HG02852 (cell line): ENCODE measurements around the gene PRICKLE2.
A peak's percentile ranks its signal among the peaks of the same experiment; 100 is the strongest.

Source experiments
- ATAC-seq: cut with Tn5 transposase; IDR thresholded peaks from one replicate; pipeline ENCODE4 v1.9.1; 2021; ENCODE audit warnings: mild to moderate bottlenecking, moderate library complexity; ENCODE audit not compliant: unreplicated experiment

PRICKLE2 gene, protein sequence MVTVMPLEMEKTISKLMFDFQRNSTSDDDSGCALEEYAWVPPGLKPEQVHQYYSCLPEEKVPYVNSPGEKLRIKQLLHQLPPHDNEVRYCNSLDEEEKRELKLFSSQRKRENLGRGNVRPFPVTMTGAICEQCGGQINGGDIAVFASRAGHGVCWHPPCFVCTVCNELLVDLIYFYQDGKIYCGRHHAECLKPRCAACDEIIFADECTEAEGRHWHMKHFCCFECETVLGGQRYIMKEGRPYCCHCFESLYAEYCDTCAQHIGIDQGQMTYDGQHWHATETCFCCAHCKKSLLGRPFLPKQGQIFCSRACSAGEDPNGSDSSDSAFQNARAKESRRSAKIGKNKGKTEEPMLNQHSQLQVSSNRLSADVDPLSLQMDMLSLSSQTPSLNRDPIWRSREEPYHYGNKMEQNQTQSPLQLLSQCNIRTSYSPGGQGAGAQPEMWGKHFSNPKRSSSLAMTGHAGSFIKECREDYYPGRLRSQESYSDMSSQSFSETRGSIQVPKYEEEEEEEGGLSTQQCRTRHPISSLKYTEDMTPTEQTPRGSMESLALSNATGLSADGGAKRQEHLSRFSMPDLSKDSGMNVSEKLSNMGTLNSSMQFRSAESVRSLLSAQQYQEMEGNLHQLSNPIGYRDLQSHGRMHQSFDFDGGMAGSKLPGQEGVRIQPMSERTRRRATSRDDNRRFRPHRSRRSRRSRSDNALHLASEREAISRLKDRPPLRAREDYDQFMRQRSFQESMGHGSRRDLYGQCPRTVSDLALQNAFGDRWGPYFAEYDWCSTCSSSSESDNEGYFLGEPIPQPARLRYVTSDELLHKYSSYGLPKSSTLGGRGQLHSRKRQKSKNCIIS

DNA sequence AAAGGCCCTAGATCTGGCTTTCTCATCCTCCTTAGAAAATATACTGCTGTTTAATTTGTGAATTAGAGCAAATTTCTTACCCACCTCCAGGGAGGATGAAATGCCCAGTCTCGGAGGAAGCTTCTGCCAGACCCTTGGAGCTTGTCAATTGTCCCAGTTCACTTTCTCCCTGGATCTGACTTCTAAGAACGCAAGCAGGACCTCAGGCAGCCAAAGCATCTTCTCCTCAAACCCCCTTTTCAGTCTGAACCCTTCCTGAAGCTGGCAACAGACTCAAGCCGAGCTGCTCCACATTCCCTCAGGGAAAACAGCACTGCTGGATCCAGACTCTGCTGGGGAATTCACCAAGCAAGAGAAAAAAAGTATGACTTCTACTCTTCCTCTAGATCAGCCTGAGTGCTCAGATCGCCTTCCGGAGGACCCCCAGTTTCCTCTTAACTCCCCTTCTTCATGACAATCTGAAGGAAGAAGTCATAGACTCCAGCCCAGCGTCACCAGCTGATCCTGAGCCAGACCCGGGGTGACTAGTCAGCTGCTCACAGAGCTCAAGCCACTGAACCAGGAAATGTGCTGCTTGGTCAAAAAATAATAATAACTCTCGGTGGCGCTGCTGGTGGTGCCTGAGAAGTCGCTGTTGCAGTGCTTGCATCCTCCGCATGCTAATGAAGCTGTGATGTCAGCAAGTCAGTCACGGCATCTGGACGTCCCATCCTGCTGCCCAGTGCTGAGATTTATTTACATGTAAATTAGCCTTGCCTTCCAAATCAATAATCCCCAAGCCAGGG is at the start of gene PRICKLE2:
PRICKLE2 (minus strand) TSS at position 641 of the 785 bp plus-strand sequence. CDS start 26,539 bp downstream, outside the sequence.
- peak; percentile 90 for ATAC-seq

DNA sequence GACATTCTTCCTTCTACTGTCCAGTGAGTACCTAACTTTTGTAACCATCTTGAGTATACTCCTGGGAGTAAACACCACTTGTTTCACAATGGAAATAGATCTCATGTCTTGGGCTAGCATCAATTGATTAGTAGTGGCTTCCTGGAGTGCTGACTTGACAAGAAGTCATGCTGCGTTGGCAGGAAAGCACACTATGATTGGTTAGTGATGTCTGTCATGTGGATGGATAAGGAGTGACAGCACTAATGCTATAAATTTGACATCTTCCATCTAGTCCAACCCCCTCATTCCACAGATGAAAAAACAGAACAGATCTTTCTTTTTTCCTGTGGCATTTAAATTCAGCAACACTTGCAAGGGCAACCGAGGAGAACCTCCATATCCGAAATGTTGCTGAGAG is 47.6 kb upstream of the PRICKLE2 start:
- no peak for ATAC-seq

DNA sequence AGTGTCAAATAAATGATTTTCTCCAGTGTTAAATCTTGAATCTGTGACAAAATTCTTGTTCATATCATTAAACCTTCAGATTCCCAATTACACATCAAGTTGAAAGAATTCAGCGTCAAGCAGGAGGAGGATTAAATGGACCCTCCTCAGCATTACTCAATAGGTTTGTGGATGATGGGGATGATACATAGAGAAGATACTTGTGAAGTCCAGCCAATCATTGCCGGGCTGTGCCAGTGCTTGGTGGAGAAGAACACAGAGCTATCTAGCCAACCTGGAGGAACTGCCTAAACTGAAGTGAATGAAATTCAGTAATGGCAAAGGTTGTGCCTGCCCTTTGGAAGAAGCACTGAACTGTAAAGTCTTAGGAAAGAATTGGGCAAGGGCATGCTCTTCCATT is 47.0 kb upstream of the PRICKLE2 start:
- no peak for ATAC-seq

DNA sequence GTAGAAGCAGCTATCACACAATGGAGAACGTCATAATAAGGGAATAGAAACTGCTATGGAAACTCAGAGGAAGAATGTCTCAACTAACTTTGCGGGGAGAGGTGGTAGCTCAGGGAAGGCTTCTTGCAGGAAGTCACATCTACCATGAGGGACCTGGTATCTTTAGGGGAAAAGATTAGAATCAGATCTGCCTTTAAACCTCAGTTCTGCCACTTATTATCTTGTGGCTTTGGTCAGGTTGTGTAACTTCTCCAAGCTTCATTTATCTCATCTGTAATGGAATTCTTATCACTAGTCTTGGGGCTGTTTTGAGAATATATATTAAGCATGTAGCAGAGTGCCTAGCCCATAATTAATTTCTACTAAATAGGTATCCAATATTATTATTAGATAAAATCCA is 46.4 kb upstream of the PRICKLE2 start:
- no peak for ATAC-seq

DNA sequence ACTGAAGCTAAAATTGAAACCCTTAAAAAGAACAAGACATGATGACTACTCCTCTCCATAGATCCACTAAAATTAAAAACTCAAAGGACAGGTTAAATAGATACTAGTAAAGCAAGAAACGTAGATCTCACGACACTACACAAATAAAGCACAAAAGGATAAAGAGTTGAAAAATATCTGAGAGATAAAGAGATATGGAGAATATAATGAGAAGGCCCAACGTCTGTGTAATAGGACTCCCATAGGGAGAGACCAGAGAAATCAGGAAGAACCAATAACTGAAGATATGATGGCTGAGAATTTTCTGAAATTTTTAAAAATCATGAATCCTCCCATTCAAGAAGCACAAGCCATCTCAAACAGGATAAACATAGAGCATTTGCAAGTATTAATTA is 45.6 kb upstream of the PRICKLE2 start:
- ATAC-seq = no peak

DNA sequence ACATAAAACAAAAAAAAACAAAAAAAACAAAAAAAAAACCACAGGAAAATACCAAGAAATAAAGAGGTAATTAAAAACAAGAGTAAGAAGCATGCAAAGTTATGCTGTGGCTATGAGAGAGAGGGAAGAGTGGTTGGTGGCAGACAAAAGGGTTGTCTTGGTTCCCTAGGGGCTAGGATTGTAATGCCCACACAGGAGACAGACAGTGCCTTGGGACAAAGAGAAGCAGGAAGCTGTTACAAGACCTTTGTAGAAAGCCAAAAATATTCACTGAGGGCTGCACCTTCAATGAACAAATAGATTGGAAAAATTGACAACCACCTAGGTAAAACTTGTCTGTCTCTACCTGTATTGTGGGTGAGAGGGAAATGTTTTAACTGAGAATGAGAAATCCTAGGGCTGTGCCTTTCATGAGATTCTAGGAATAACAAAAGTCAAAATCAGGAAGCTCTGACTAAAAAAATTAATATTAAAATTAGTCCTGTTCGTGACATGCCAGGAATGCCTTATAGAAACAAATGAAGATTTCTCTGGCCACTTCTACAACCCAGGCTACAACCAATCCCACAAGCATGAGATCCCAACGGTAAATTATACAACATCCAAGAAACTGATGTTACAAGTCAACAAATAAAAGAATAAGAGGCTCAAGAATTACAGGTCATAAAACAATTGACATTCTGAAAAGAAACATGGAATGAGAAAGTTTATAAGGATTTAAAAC is 45.0 kb upstream of the PRICKLE2 start:
- no peak for ATAC-seq

DNA sequence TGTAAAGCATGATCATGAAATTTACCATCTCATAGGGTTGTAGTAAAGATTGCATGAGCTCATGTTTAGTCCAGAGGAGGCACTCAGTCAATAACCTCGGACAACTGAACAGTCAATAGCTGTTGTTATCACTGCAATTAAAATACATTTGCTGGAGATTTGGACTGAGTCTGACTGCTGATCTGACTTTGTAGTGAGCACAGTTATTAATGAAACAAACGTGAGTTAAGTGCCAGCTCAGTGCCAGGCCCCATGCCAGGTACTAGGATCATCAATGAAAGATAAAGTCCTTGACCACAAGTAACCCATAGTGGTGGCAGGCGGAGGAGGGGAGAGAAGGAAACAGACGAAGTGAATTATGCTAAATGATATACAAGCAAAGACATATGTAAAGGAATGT is 43.7 kb upstream of the PRICKLE2 start:
- ATAC-seq = no peak

DNA sequence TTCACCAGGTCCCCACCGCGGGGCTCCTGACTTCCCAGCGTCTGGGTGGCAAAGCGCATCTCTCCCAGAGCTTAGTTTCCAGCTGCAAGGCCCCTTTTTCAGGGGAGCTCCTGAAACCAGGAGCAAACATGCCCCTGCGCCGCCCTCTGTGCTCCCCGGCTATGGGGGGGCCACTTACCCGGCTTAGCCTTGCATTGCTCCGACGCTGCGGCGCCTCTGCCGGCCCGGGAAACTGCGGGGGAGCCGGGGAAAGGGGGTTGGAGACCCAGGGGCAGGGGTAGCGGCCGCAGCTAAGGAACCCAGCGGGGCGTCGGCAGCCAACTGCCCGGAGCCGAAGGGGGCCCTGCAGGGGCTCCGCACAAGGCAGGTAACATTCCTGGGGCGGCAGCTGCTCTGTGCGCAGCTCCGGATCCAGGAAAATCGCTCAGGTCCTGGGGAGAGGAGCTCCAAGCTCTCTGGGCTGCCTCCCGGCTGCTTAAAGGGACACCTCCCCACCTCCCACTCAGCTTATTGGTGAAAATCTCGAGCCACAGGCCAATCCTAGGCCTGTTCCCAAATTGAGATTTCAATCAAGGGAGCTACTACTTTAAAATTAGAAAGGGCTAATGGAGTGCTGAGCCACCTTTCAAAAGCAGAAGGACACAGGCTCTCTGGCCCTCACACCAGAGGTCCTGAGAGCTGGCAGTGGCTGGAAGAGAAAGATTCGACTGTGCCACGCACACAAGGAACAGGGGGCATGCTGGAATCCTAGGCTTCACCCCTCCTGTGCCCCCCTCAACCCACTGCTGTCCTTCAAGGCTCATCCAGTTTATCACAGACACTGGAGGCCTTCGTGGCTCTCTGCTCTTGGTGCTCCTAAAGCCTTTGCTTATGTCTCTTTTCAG is 42.7 kb upstream of the PRICKLE2 start:
- no peak for ATAC-seq

DNA sequence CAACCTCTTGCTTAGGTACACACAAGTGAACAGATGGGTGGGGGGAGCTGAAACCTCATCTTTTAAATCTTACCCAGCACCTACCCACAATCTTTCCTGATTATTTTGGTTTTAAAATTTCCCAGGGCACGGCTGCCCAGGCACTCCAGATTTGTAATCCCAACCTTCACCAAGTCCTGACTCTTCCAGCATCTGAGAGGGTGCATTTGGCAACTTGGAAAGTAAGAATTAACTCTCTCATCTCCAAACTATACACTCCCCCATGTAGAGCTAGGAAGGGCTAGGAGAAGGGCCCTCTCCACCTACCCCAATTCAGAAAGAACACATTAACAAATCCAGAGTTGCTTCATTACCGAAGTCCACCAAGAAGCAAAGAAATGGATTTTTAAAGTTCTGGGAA is 41.7 kb upstream of the PRICKLE2 start:
- no peak for ATAC-seq

DNA sequence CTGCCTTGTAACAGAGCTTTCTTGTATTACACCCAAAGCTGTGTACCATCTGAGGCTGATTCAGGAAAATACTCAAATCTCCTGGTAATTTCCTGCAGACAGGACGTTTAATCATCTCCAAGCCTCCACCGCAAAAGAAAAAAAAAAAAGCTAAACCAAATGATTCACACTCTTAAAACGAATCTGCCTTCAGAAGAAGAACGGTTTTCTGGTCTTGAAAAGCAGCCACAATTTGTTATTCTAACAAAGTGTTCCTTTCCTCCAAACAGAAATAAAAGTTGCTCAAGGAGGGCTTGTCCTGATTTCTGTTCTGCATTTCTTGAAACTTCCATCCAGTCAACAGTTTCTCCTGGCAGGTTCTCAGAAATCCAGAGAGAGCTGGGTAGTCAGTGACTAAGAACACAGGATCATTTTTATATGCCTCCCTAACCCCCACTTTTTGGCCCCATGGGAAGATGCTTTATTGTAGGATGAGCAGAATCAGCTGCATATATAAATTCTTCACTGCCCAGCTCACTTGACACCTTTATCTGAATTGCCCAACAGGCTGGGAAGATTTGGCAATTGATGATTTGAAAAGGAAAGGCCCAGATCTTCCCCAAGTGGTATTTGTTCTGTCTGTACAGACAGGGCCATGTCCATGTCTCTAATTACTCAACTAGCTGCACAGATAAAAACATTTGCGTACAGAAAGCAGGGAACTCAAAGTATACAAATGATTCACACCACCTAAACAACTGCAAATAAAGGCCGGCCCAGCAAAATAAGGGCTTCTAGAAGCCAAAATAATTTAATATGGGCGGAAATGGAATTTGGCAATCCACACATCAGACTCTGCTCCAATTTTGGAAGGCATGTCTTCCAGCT is 41.0 kb upstream of the PRICKLE2 start:
- no peak for ATAC-seq

DNA sequence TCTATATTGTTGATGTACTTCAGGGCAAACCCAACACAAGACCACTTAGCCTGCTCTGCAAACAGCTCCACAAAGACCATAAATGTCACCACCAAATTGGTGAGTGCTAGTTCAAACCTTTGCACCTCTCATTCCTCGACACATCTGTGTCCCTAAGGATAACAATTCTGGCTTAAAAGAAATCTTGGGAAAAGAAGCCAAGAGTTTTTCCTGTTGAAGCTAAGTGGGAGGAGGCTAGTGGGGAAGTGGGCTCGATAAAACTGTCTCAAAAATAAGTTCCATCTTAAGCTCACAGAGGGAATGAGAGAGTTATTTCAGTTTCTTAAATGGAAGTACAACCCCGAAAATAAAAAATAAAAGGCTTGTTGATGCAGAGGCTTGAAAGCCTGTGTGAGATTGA is 40.4 kb upstream of the PRICKLE2 start:
- ATAC-seq = no peak

DNA sequence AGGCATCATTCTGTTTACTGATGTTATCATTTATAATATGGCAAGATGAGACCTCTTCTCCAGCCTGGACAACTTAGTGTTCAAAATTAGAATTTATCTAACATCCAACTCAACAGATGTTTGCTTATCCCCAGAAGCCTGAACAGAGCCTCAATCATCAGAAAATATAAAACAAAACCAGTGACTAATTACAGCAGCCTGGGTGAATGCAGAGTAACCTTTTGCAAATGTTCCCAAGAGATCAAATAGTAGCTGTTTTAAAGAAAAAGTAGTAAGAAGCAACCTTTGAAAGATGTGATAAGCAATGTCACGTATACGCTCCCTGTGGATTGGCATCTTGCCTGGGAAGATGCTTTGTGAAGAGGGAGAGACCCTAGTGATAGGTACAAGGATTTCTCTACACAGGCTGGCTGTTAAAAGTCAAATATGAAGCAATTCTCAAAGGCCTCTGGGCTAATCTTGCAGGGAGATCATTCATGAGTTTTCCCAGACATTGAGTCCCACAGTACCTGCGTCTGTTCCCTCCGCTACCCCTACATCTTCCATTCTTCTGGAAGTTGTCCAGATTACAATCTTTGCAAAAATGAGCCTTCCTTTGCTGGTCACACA is 39.3 kb upstream of the PRICKLE2 start:
- ATAC-seq = no peak

DNA sequence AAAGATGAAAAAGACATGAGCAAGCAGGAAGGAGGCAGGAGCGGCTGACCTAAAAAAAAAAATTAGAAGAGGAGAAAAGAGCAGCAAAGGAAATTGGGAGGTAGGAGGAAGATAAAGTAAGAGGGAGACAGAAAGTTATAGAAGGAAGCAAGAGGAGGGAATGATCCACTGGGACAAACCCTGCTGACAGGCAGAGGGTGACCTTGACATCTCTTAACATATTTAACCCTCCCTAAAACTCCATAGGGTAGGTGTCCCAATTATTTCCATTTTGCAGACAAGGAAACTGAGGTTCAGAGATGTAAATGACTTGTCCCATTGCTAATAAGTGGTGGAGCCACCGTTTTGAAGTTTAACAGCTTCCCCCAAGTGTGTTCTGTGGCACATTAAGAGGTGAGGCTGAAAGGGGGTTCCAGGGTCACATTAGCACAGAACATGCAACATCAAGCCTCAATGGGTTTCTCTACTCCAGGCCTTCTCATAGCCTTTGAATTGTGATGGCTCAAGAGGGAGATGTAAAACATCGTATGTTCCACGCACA is 37.4 kb upstream of the PRICKLE2 start:
- no peak for ATAC-seq

DNA sequence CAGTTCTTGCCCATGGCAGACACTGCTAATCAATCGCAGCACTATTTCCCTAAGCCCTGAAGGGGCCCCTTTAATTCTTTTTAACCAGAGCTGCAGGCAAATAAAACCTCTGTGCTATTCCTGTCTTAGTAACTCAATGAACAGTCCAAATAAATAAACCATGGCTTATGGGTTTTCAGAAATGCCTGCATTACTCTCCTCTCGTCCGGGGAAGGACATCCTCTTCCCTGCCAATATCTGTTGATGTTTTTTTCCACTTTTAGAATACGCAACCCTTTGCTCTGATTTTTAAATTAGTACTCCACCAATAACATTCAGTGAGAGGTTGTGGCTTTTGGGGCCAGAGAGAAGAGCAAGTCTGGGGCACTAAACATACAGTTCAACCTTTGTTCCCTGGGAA is 35.2 kb upstream of the PRICKLE2 start:
- ATAC-seq = no peak

DNA sequence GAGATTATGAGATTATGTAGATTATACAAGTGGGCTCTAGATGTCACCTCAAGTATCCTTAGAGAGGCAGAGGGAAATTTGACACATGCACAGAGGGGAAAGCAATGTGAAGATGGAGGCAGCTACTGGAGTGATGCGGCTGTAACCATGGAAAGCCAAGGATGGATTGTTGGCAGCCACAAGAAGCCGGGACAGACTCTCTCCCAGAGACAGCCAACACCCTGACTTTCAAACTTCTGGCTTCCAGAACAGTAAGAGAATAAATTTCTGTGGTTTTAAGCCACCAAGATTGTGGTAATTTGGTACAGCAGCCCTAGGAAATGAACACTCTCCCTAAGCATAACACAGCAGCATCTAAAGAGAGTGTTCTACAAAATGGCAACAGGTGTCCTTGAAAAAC is 34.4 kb upstream of the PRICKLE2 start:
- ATAC-seq = no peak

DNA sequence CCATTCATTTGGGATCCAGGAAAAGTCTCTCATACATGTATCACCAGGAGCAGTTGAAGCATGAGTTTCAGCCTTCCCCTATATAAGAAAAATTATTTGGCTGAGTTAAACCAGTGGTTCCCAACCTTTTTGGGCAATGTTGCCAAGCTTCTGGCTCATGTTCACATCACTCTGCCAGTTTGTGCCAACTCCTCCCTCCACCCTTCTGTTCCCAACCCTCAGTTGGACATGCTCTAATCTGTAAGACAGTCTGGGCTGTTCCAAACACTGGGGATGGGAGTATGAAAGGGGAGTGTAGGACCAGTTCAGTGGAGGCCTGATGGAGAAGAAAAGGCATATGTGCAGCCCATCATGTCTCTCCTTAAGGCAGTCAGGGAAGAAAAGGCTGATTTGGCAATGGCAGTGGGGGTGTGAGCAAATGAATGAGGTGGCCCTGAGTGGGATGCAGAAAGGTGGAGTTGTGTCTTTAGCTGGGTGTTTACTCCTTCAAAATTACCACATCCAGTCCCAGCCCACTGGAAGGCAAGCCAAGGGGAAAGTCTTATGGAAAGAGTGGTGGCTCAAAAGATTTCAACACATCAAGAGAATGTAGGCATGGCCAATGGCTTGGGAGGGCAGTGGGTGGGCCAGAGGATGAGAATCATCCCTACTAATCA is 32.0 kb upstream of the PRICKLE2 start:
- no peak for ATAC-seq

DNA sequence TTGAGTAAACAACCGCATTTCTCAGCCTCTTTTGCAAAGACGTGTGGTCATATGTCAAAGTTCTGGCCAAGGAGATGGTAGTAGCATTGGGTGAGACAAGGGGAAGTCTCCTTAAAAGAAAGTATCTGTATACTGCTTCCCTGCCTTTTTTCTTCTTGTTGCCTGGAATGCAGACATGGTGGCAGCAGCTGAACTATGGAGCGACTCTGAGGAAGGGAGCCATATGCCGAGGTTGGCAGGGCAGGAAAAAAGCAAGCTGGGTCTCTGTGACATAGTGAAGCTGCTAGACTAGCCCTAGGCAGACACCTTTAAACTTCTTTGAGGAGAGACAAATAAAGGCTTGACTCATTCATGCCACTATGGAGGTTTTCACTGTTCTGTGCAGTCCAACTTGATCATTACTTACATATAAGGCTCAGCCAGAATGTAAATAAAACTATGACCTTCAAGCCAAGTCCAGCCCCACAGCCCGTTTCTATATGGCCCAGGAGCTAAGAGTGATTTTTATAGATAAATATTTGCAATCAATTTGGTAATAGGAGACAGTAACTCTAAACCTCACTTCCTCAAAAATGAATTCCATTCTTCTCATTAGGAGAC is 30.6 kb upstream of the PRICKLE2 start:
- ATAC-seq = no peak
